HS-27A (cell line): ENCODE results near the gene ZDBF2.
"Not testable (repeated sequence)": the region's sequence is repeated elsewhere in the genome, so short reads cannot be mapped to it uniquely, and the experiment has no call there.

Experiments used
- DNase-seq: peaks from one replicate; pipeline ENCODE4 v3.0.0-alpha.2; 2012; ENCODE audit warnings: low read depth, missing footprints

The ZDBF2 gene

DNA sequence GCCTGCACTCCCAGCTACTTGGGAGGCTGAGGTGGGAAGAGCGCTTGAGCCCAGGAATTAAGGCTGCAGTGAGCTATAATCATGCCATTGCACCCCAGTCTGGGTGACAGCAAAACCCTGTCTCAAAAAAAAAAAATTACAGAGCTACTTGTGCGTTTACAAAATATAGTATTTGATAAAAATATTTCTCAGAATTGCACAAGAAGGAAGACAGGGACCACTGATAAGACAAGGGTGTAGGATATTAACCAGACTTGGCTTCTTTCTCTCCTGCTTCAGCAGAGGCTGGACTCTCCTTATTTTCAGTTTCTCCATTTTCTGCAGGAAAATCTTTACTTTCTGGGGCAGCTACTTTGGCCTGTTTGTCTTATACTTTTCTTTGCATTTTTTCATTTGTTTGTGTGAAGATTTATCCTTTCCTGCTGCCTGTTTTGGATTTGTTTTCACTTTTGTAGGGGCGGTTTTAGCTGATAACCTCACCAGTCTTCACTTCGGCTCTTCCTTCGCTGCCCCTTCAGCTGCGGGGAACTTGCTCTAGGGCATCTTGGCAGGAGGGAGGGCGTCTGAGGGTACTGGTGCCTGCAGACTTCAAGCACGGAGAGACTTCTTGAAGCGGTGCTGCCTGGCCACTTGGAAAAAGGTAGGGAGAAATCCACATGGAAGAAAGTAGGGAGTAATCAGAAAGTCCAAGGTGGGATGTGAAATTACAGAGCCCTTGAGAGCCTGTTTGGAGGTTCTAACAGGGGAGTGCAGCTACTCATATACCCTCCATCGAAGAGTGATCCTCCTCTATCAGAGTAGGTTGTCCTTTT is 14.9 kb upstream of the ZDBF2 start:
- no peak for DNase-seq

DNA sequence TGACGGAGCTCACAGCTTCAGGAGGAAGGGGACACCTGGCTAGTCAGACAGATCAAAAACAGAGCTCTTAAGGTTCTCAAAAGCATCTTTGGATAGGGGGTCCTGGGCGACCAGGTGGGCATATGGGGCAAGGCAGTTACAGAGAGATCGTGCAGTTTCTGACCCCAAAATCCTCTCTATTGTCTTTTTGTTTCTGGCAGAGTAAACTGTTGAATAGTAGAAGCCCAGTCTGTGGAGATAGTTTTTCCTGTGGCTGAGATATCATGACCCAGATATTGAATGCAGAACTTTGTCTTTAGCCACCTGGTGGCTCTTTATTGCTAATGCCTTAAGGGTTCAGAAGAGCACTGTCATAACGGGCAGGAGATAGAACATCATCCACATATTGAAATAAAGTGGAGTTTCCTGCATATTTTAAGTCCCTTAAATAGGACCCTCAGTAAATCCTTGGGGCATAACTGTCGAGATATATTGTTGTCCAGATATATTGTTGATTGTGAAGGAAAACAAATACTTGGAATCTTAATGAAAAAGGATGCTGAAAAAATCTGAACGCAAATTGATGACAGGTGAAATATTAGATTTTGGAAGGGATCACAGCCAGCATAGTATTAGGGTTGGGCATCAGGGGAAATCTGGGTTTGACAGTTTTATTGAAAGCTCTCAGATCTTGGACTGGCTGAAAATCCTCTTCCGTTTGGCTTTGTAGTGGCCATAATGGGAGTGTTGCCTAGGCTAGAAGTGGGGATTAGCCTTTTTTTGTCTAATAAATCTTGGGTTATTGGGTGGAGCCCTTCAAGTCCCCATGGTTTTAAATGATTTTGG is 14.1 kb upstream of the ZDBF2 start:
- no peak for DNase-seq

DNA sequence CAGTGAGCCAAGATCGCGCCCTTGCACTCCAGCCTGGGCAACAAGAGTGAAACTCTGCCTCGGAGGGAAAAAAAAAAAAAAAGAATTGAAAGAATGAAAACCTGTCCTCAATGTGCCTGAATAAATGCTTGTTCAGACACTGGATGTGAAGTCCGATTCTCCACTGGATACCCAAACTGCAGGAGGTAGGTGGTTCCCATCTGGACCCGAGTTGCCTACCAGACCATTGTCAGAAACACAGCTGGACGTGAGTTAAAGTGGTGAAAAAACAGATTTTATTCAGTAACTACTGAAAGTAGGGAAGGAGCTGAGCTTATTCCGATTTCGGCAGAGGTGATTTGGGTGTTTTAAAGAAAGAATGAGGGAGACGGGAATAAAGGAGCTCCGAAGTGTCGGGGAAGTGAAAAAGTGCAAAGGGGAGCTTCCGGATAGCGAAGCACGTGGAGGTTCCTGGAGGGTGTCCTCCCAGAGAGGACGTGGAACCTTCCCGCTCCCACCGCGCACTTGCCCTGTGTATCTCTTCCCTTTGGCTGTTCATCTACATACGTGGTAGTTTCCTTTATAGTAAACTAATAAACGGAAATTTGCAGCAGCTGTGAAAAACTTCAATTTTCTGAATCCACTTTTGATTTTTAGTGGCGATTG is 10.4 kb upstream of the ZDBF2 start:
- DNase-seq: no peak

DNA sequence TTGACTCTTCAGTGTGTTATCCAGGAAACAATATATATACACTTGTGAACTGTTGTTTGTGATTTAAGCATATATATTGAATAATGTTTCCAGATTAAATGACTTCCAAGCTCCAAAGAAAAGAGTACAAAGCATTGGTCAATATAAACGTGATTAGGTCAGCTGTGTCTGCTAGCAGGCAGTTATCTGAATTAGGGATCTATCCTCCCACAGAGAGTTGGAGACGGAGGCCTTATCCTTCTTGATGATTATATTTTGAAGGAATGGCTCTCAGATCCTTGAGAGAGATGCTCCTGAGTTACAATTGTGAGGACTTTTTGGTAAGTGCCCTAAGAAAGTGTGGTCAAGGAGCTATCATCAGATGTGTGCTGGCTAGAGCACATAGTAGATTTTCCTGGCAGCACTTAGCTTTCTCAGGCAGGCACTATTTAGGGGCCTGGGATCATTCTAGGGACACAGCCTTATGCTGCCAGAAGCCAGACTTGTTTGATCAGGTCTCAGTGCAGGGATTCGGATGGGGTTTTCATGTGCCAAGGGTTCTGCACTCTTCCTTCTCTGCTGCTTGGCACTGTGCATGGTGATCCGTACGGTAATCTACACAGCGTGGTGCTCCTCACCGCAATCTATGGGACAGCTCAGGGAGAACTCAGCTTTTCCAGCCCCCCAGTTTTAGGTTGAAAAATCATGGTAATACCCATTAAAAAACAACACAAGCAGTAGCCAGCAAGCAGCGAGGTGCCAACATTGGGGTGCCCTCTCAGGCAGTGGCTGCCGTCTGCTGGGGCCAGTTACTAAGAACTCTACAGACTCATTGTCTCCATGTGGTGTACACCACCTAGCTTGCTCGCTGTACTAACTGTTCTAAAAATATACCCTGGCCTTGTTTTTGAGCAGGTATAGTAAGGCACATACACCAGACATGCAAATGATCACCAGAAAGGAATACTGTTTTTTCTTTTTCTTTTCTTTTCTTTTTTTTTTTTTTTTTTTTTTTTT is 8.0 kb upstream of the ZDBF2 start:
- no peak for DNase-seq

DNA sequence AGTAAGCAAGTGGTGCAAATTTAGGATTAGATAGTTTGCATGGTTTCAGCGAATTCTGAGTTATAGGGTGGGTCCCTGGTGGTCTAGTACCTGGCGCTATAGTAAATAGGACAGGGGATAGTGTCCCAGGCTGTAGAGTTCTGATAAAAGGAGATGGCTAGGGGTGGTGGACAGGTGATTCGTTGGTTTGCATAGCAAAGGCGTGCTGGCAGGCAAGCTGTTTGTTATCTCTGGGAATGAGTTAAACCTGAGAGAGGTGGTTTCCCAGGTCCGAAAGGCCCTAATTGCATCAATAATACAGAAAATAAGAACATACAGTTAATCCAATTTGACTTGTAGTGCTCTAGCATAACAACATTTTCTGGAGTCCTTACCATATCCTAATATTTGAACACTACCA is 6.9 kb upstream of the ZDBF2 start:
- DNase-seq: no peak

DNA sequence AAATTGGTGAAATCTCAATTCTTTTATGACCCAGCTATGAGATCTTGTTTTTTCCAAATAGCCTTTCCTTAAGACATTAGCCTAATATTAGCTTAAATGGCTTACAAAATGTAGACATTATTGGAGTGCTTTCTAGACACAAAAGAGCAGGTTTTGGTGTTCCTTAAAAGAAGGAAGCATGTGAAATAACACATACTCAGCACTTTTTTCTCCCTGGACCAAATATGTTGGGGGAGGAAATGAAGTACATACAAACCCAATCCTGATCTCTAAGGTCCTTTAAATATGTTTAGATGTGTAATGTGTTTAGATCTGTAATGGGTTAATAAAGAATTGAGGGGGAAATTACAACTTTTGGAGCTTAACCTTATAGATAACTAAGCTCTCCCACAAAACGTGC is 3.4 kb upstream of the ZDBF2 start:
- no peak for DNase-seq

DNA sequence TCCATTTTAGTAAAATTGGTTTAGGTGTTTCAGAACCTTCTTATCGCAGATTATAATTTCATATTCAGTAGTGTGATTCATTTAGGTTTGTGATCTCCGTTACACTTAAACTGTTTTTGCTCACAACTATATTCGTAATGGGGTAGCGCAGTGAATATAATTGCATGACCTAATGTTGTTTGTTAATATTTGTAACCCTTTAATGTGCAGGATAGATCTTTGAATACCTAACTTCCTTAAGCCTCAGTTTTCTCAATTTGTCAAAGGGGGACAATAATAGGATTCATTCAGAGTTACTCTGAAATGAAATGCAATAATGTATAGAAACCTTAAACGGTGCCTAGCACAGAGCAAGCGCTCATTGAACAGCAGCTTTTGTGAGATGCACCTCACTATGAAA is 558 bp upstream of the ZDBF2 start:
- DNase-seq: no peak

DNA sequence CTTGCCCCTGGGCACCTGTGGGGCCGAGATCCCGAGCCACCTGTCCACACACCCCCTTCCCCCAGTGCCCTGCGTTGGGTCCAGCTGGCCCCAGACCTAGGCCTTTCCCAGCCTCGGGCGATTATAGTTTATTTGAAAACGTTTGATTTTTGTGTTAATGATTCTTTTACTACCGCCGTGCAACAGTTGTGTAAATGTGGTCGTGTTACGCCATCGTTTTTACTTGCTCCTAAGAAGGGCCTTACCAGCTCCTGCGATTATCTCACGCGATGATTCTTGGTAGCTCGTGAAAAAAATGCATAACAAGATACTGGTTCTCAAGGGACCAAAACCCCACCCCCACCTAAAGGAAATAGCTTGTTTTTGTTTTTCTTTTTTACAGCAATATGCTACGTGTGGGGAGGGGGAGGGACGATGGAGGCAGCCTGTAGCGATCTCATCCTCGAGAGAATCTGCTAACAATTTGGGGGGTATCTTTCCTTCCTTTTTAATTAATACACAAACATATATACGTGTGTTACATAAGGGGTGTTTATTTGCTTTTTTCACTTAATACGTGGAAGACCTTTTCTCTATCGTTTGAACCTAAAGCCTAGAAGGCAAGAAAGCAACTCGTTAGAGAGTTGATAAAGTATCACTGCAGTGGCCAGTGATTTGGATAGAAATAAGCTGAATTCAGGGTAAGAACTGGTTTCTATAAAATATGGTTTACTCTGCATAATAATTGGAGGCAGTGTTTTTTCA is 1.0 kb downstream of the ZDBF2 start:
- DNase-seq: no peak

DNA sequence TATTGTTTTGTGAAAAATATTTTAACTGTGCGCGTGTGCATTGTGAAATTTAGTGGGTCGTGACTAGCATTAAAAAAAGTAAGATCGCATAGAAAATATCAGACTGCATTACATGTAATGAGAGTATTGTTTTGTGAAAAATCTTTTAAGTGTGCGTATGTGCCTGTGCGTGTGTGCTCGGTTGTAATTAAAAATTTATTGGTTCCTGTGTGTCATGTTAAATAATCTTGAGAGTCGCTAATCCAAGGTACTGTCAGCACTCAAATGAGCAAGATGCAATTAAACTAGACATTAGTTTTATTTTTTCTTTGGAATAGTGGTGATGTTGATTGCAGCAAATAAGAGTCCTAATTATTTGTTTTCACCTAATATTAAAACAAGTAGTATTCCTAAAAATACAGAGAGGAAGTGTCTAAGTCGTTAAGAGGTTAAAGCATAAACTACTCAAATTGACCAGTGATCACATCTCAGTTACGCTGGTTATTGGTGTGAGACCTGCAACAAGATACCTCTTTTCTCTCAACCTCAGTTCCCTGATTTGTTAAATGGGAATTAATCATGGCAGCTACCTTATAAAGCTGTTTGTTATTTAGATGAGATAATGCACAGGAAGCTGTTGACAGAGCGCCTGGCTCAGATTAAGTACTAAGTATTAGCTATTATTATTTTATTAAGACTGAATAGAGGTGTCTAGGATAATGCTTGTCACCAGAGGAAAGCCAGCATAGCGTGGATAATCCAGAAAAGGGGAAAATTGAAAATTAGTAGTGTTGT is 1.9 kb downstream of the ZDBF2 start:
- DNase-seq: no peak

DNA sequence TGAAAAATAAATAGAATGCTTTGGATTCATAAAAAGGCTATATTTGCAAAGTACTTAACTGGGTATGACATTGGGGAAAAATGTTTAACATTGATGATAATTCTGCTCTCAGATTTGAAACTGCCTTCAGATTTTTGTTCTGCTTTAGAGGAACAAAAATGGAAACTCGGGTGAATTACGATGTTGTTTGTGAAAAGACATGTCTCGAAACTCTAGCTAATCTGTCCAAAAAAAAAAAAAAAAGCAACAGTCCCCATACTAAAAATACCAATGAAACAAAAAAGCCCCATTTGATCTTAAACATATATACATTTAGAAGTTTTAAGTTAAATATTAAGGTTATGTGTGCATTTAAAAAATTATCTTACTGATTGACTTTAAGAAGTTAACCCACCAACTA is 3.0 kb downstream of the ZDBF2 start:
- no peak for DNase-seq

DNA sequence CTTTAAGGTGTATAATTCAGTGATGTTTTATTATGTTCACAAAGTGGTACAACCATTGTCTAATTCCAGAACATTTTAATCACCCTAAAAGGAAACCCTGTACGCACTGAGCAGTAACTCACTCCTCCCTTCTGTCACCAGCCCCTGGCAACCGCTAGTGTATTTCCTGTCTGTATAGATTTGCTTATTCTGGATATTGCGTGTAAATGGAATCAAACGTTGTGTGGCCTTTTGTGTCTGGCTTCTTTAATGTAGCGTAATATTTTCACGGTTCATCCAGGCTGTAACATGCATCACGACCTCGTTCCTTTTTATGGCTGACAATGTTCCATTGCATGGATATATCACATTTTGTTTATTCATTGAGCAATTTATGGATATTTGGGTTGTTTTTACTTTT is 8.3 kb downstream of the ZDBF2 start:
- no peak for DNase-seq

DNA sequence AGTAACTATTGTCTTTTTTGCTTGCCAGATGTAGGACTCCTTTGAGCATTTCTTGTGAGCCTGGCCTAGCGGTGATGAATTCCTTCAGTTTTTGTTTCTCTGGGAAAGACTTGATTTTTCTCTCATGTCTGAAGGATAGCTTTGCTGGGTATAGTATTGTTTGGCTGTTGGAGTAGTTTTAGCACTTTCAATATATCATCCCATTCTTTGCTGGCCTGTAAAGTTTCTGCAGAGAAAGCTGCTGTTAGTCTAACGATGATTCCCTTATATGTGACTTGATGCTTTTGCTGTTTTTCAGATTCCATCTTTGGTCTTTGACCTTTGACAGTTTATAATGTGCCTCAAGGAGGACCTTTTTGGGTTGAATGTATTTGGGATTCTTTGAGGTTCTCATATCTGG is 12.7 kb downstream of the ZDBF2 start:
- DNase-seq: no peak

DNA sequence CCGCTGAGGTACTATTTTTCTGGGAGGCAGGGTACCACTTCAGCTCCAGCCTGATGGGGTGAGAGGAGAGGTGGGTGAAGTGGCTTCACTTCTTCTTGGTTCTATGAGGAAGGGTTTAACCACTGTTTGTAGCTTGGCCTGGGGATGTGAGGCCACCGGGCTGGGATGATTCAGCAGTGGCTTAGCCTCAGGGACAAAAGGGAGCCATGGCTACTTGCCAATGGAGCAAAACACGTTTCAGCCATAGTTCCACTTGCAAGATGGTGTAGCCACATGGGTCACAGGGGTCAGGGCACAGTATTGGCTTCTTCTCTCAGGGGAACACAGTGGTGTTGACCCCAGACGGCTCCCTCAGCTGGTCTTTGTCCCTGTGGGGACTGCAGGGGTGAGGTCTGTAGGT is 14.9 kb downstream of the ZDBF2 start:
- no peak for DNase-seq

DNA sequence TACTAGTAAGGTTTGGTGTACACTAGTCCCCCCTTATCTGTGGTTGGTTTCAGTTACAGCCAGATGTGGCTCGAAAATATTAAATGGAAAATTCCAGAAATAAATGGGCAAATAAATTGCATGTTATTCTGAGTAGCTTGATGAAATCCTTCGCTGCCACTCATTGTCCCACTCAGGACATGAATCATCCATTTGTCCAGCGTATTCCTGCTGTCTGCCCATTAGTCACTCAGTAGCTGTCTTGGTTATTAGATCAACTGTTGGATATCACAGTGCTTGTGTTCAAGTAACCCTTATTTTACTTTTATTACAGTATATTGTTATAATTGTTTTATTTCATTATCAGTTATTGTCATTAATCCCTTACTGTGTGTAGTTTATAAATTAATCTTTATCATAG is 21.7 kb downstream of the ZDBF2 start:
- peak; percentile 20 for DNase-seq

DNA sequence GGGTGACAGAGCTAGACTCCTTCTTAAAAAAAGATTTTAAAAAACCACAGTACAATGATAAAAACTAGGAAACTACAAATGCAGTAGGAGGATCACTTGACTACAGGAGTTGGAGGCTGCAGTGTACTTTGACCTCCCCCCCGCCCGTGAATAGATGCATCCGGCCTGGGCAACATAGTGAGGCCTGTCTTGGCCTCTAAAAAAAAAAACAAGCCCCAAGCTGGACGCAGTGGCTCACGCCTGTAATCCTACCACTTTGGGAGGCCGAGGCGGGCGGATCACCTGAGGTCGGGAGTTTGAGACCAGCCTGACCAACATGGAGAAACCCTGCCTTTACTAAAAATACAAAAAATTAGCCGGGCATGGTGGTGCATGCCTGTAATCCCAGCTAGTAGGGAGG is 25.1 kb downstream of the ZDBF2 start:
- not testable (repeated sequence) for DNase-seq

DNA sequence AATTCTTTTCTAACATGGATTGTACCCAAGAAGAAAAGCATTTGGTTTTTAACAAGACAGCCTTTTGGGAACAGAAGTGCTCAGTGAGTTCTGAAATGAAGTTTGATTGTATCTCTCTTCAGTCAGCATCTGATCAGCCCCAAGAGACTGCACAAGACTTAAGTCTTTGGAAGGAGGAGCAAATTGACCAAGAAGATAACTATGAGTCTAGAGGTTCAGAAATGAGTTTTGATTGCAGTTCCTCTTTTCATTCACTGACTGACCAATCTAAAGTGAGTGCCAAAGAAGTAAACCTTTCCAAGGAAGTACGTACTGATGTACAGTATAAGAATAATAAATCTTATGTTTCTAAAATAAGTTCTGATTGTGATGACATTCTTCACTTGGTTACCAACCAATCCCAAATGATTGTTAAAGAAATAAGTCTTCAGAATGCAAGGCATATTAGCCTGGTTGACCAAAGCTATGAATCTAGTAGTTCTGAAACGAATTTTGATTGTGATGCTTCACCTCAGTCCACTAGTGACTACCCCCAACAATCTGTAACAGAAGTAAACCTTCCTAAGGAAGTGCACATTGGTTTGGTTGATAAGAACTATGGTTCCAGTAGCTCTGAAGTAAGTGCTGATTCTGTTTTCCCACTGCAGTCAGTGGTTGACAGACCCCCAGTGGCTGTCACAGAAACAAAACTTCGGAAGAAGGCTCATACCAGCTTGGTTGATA is 31.2 kb downstream of the ZDBF2 start:
- no peak for DNase-seq

DNA sequence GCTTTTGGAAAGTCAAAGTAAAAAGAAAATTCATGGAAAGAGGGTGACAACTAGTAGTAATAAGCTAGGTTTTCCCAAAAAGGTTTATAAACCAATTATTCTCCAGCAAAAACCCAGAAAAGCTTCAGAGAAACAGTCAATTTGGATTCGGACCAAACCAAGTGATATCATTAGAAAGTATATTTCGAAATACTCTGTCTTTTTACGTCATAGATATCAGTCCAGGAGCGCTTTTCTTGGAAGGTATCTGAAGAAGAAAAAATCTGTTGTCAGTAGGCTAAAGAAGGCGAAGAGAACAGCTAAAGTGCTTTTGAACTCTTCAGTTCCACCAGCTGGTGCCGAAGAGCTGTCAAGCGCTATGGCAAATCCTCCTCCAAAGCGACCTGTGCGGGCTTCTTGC is 36.6 kb downstream of the ZDBF2 start:
- DNase-seq: no peak

DNA sequence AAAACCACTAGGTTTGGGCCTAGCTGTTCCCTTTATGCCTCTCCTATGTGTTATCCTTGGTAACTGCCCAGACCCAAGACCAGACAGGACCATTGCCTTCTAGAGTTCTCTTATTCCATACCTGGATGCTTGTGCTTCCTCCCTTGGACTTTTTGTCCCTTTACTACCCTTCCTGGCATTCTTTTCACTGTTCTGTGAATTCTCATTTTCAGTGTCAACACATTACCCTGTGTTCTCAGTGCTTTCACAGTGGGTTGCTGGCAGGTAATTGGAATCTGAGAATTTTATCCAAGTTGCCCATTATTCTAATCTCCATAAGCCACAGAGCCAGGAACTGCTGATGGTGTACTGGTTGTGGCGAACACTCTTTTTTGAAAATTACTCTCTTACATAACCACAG is 41.7 kb downstream of the ZDBF2 start:
- no peak for DNase-seq

DNA sequence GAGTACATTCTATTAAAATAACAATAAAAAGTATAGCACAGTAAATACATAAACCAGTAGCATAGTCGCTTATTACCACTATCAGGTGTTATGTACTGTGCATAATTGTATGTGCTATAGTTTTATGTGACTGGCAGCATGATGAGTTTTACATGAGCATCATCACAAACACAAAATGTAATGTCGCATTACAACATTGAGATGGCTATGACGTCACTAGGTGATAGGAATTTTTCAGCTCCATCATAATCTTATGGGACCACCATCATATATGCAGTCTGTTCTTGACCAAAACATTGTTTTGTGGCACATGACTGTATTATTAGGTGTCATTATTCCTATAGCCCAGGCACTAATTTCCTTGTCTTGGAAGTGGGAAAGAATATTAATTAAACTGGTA is 48.6 kb downstream of the ZDBF2 start:
- DNase-seq: no peak

DNA sequence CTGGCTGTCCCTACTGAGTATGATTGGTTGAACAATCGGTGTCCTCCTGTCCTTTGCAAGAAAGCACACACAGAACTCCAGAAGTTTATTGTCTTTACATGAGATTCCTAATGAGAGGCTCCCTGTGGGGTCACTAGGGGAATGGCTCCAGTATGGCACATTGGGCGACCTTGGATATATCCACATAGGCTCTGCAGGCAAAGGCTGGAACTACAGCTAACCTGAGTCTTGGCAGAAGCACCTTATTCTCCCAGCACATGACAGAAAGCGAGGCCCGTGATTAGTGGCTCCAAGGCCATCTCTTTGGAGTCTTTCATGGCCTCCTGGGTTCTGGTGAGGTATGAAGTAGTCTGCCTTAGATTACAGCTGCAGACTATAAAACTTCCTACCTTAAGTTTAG is 49.0 kb downstream of the ZDBF2 start:
- DNase-seq: no peak
